Transverse colon (tissue), 4 donors: ENCODE data around the gene ANK3. TPM values are rescaled to one million over a fixed set of nuclear protein-coding genes. Genes with fewer than 3 reads are reported as not detected.
A peak's percentile ranks its signal among the peaks of the same experiment; 100 is the strongest.

ENCODE experiments used
- DNase-seq: peaks from one replicate; pipeline ENCODE4 v3.0.0-alpha.2; 2019
- H3K27ac ChIP-seq, 4 donors: fragments of 200-600 bp; sonication (generic); 2 replicates each; pipeline ENCODE4 v1.5.1; 2016 to 2018; ENCODE audit warnings: inconsistent platforms in 4 of 4
- H3K27me3 ChIP-seq: fragments of 200-600 bp; sonication (generic); 2 replicates; pipeline ENCODE4 v1.5.1; 2017; ENCODE audit warnings: inconsistent platforms
- H3K36me3 ChIP-seq, 4 donors: fragments of 200-600 bp; sonication (generic); 2 replicates each; pipeline ENCODE4 v1.5.1; 2017 to 2019; ENCODE audit warnings: inconsistent platforms in 4 of 4
- H3K4me1 ChIP-seq, 4 donors: fragments of 200-600 bp; sonication (generic); 2 replicates each; pipeline ENCODE4 v1.5.1; 2017 to 2020; ENCODE audit warnings: inconsistent platforms in 4 of 4
- H3K4me3 ChIP-seq, 4 donors: fragments of 200-600 bp; sonication (generic); 1 replicate in 1 of 4; 2 replicates in 3 of 4; pipeline versions ENCODE4 v1.5.1 to v1.6.1; 2017 to 2019; ENCODE audit warnings: inconsistent platforms in 4 of 4
- H3K9me3 ChIP-seq, 2 donors: fragments of 200-600 bp; sonication (generic); 2 replicates each; pipeline ENCODE4 v1.5.1; 2017 to 2019; ENCODE audit warnings: inconsistent platforms in 2 of 2
- EP300 ChIP-seq: sonication (generic); formaldehyde crosslinking; IDR thresholded peaks from one replicate; pipeline ENCODE4 v1.6.1; 2017; ENCODE audit warnings: antibody characterized with exemption, low read depth
- POLR2A ChIP-seq: fragments of 450-650 bp; IDR thresholded peaks from one replicate; pipeline ENCODE4 v1.6.1; 2016; ENCODE audit warnings: antibody characterized with exemption, mild to moderate bottlenecking, moderate library complexity
- POLR2AphosphoS5 ChIP-seq, 3 donors: sonication (generic); formaldehyde crosslinking; IDR thresholded peaks; one replicate each; pipeline ENCODE4 v1.6.1; 2016; ENCODE audit warnings: antibody characterized with exemption in 3 of 3
- WGBS, 2 donors: methylation state at CpG; one replicate each; pipeline ENCODE4 v1.1.5; 2018; ENCODE audit warnings: low coverage in 1 of 2; 5-methylcytosine and 5-hydroxymethylcytosine counted together
- in situ Hi-C, 4 donors: fragments of 200-750 bp; cut with MboI; loops; one replicate each; pipeline versions ENCODE4 v1.15.0 to v1.15.1; 2017; ENCODE audit warnings: low sequenced_read_pairs in 3 of 4, low pct_ligation_motif_present in 1 of 4, low pct_unique_long_range_greater_than_20kb in 1 of 4
- intact Hi-C: fragments of 100-400 bp; cut with DNase I; formaldehyde crosslinking; loops from one replicate; pipeline ENCODE4 v1.15.1; 2023; ENCODE audit warnings: low total_unique reads
- total RNA-seq, 4 donors: library from RNA; depleted of rRNA; stranded (reverse); fragments of >200 nt; gene quantifications; one replicate each; pipeline ENCODE4 v1.1.0, GENCODE V29; 2016
- TF ChIP-seq, protein P1 (sequence below), 5 experiments: fragments of 200-600 bp in 3 of 5; fragments of 450-650 bp in 2 of 5; sonication (generic) in 3 of 5; IDR thresholded peaks; 1 replicate in 2 of 5; 2 replicates in 3 of 5; pipeline ENCODE4 v1.5.1; 2016 to 2017; ENCODE audit warnings: antibody characterized with exemption in 5 of 5, inconsistent platforms in 3 of 5, mild to moderate bottlenecking in 2 of 5, moderate library complexity in 1 of 5

ANK3 gene
- total RNA-seq, 4 donors from 2014 or later = 41.2 to 230 (median 172) TPM

DNA sequence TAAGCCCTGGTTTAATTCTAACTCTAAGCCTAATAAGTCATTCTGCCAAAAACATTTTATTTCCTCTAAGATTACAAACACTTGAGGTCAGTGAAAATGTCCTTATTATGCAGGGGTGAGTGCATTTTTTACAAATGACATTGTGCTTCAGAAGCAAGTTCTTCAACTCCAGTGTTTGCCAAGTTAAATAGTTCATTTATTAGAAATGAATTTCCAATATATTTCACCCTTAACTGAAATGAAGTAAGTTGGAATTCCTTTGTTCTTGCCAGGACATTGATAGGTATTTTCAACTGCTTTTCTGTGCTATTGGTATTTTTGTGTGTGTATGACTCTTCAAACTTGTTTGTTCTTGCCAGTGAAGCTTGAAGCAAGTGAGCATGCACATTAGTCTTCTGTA, 393.8 kb downstream of the ANK3 start:
- DNase-seq = no peak

DNA sequence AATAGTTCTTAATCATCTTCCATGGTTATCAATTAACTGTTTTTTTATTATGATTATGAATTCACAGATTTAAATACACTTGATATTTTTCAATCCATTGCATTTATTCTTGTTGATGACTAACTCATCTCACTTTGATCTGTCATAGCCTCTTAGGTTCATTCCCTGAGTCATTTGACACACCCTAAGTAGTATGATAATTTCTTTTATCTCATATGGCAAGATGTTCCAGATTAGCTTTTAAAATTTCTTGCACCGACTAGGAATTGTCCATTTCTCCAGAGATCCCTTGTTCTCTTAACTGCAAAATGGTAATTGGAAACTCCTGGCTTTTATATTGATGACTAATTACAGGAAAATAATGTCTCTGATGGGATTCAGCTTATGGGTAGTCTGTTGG, 395.7 kb downstream of the ANK3 start:
- 67 to 83% methylated on average over 1 of the region's 1 CpG for WGBS, 2 donors
- Histone ChIP-seq H3K4me1 (peaks cover 0 to 19% (median 3%) of the 10 kb centered on the region in 4 donors), H3K9me3 (no peaks in the 10 kb centered on the region), H3K27me3 (no peaks in the 10 kb centered on the region), H3K36me3 (no peaks in the 10 kb centered on the region), H3K27ac (no peak overlapping the region), H3K4me3 (no peak overlapping the region)
- intact Hi-C loops (no loop called here), in situ Hi-C loops (no loop called here)
- DNase-seq = no peak
- TF ChIP-seq POLR2A = no peak
- no peak for TF ChIP-seq POLR2AphosphoS5 (IDR thresholded peaks at IDR 0.05)
- no peak for TF ChIP-seq EP300
- TF ChIP-seq, protein P1, sequence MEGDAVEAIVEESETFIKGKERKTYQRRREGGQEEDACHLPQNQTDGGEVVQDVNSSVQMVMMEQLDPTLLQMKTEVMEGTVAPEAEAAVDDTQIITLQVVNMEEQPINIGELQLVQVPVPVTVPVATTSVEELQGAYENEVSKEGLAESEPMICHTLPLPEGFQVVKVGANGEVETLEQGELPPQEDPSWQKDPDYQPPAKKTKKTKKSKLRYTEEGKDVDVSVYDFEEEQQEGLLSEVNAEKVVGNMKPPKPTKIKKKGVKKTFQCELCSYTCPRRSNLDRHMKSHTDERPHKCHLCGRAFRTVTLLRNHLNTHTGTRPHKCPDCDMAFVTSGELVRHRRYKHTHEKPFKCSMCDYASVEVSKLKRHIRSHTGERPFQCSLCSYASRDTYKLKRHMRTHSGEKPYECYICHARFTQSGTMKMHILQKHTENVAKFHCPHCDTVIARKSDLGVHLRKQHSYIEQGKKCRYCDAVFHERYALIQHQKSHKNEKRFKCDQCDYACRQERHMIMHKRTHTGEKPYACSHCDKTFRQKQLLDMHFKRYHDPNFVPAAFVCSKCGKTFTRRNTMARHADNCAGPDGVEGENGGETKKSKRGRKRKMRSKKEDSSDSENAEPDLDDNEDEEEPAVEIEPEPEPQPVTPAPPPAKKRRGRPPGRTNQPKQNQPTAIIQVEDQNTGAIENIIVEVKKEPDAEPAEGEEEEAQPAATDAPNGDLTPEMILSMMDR (IDR thresholded peaks at IDR 0.05) = no peak

More for the DNA sequence above, 393.8 kb downstream of the ANK3 start:
- in situ Hi-C loops = no loop called here
- Histone ChIP-seq H3K27ac (no peak overlapping the region), H3K27me3 (no peaks in the 10 kb centered on the region), H3K36me3 (no peaks in the 10 kb centered on the region), H3K4me3 (no peak overlapping the region), H3K9me3 (no peaks in the 10 kb centered on the region), H3K4me1 (peaks cover 0 to 19% (median 3%) of the 10 kb centered on the region in 4 donors)
- intact Hi-C loops = no loop called here
- TF ChIP-seq POLR2AphosphoS5 (IDR thresholded peaks at IDR 0.05) (no peak), EP300 (no peak), POLR2A (no peak)
- TF ChIP-seq, protein P1 (IDR thresholded peaks at IDR 0.05) = no peak

DNA sequence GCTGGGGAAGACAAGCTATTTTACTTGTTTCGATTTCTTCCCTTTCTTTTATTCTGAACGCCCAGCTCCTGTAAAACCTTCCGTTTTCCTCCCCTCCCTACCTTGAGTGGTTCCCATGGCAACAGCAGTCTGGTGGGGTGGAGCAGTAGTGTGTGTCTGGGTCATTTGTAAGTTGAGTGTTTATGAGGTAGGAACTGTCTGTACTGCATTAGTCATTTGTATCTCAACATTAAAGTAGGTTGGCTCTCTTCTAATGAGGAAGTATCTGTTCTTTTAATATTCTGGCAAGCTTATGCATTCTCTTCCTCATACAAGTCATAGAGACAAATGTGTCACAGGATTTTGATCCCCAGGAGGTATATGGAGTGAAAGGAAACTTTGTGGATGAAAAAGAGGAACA, 398.0 kb downstream of the ANK3 start:
- Histone ChIP-seq H3K27me3 (no peaks in the 10 kb centered on the region), H3K27ac (peak overlapping the region in 3 of 4 donors; percentile 4 to 29 (median 23)), H3K4me3 (no peak overlapping the region), H3K36me3 (no peaks in the 10 kb centered on the region), H3K9me3 (no peaks in the 10 kb centered on the region), H3K4me1 (peaks cover 0 to 13% (median 3%) of the 10 kb centered on the region in 4 donors)
- peak; percentile 55 for DNase-seq
- peak in 1 of 3 donors; percentile 21 for TF ChIP-seq POLR2AphosphoS5 (IDR thresholded peaks at IDR 0.05)
- TF ChIP-seq, protein P1 (IDR thresholded peaks at IDR 0.05) = no peak
- WGBS, 2 donors = 4 to 17% methylated on average over 3 of the region's 3 CpGs
- in situ Hi-C loops = no loop called here
- intact Hi-C loops = no loop called here

DNA sequence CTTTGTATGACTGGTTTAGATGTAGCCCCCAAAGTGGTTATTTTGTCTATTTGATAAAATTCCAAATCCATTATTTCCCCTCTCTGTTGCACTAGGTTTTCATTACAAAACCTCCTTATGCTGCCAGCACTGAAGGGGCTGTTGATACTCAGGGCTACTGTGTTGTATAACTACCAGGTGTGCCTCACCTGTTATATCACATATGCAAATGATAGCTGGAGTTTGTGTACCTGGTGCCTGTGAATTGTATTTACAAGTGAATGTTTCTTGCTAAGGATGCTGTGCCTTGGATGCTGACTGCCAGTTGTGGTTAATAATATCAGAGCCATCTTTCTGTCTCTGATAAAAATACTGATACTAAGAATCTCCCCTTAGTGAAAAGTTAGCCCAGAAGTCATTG, 398.6 kb downstream of the ANK3 start:
- in situ Hi-C loops (no loop called here), intact Hi-C loops (no loop called here)
- Histone ChIP-seq H3K36me3 (no peaks in the 10 kb centered on the region), H3K4me3 (no peak overlapping the region), H3K4me1 (peaks cover 0 to 13% (median 3%) of the 10 kb centered on the region in 4 donors), H3K27me3 (no peaks in the 10 kb centered on the region), H3K27ac (peak overlapping the region in 3 of 4 donors; percentile 4 to 29 (median 23)), H3K9me3 (no peaks in the 10 kb centered on the region)
- no peak for TF ChIP-seq EP300
- no peak for TF ChIP-seq POLR2A
- TF ChIP-seq, protein P1 (IDR thresholded peaks at IDR 0.05) = no peak
- no peak for TF ChIP-seq POLR2AphosphoS5 (IDR thresholded peaks at IDR 0.05)
- no peak for DNase-seq
